K562 (cell line): ENCODE results near the gene KLHL12. TPM values are rescaled to one million over a fixed set of nuclear protein-coding genes. Genes with fewer than 3 reads are reported as not detected.

Source experiments
- BRCA1 ChIP-seq, 2 experiments: fragments of 450-650 bp in 1 of 2; sonication (generic) in 1 of 2; formaldehyde crosslinking in 1 of 2; IDR thresholded peaks; 2 replicates each; pipeline versions ENCODE4 v1.5.0 to v1.6.1; 2017 to 2020; ENCODE audit warnings: mild to moderate bottlenecking in 1 of 2, missing genetic modification reagents in 1 of 2
- CCAR2 ChIP-seq: fragments of 200-400 bp; formaldehyde crosslinking; IDR thresholded peaks from 2 replicates; pipeline ENCODE4 v1.6.1; 2017; ENCODE audit warnings: mild to moderate bottlenecking, low read depth, low read length
- ELF4 ChIP-seq: fragments of 450-650 bp; formaldehyde crosslinking; IDR thresholded peaks from 2 replicates; pipeline ENCODE4 v1.4.0; 2022; ENCODE audit warnings: missing genetic modification characterization
- FOXA1 ChIP-seq: fragments of 450-650 bp; IDR thresholded peaks from 2 replicates; pipeline ENCODE4 v1.6.1; 2016; ENCODE audit warnings: mild to moderate bottlenecking, borderline replicate concordance
- FOXK1 ChIP-seq: sonication (generic); formaldehyde crosslinking; IDR thresholded peaks from 2 replicates; pipeline ENCODE4 v1.8.0; 2022; ENCODE audit warnings: missing genetic modification reagents, mild to moderate bottlenecking, borderline replicate concordance
- HDGF ChIP-seq: fragments of 450-650 bp; IDR thresholded peaks from 2 replicates; pipeline ENCODE4 v1.6.1; 2016
- MTA3 ChIP-seq: fragments of 450-650 bp; formaldehyde crosslinking; IDR thresholded peaks from 2 replicates; pipeline ENCODE4 v1.6.1; 2017; ENCODE audit warnings: mild to moderate bottlenecking, borderline replicate concordance
- MXD1 ChIP-seq: fragments of 250-450 bp; sonication (Bioruptor Pico); IDR thresholded peaks from 2 replicates; pipeline ENCODE4 v1.8.0; 2021; ENCODE audit warnings: borderline replicate concordance, mild to moderate bottlenecking, moderate library complexity; ENCODE audit not compliant: poor library complexity, severe bottlenecking
- NEUROD1 ChIP-seq: fragments of 150-350 bp; IDR thresholded peaks from 2 replicates; pipeline ENCODE4 v1.6.1; 2014; ENCODE audit warnings: borderline replicate concordance, low read length, low read depth; ENCODE audit not compliant: partially characterized antibody
- PCBP2 ChIP-seq: fragments of 200-400 bp; formaldehyde crosslinking; IDR thresholded peaks from 2 replicates; pipeline ENCODE4 v1.6.1; 2018; ENCODE audit warnings: low read length, low read depth, mild to moderate bottlenecking, moderate library complexity; ENCODE audit not compliant: poor library complexity, severe bottlenecking
- PHB ChIP-seq: fragments of 250-450 bp; sonication (Bioruptor Pico); IDR thresholded peaks from 2 replicates; pipeline ENCODE4 v1.5.0; 2021
- PREB ChIP-seq: sonication (generic); formaldehyde crosslinking; IDR thresholded peaks from 2 replicates; pipeline ENCODE4 v1.8.1; 2023; ENCODE audit warnings: mild to moderate bottlenecking, missing genetic modification reagents
- RHOXF2B ChIP-seq: fragments of 250-450 bp; sonication (Bioruptor Pico); conservative IDR thresholded peaks from 2 replicates; pipeline ENCODE4 v1.5.1; 2021
- SAFB ChIP-seq: fragments of 200-400 bp; formaldehyde crosslinking; IDR thresholded peaks from 2 replicates; pipeline ENCODE4 v1.6.1; 2017; ENCODE audit warnings: low read depth, low read length, borderline replicate concordance
- SMC3 ChIP-seq: conservative IDR thresholded peaks from 2 replicates; pipeline ENCODE4 v1.6.1; 2011; ENCODE audit warnings: low read depth, low read length, improper control_type of control experiment; ENCODE audit not compliant: insufficient read depth
- SNIP1 ChIP-seq: fragments of 450-650 bp; IDR thresholded peaks from 2 replicates; pipeline ENCODE4 v1.7.1; 2017; ENCODE audit warnings: low read depth, mild to moderate bottlenecking
- TCF7L2 ChIP-seq: fragments of 150-350 bp; IDR thresholded peaks from 2 replicates; pipeline ENCODE4 v1.6.1; 2016; ENCODE audit warnings: low read depth, mild to moderate bottlenecking, low read length, moderate library complexity
- TSHZ1 ChIP-seq: fragments of 250-450 bp; sonication (Bioruptor Pico); IDR thresholded peaks from 2 replicates; pipeline ENCODE4 v1.4.0; 2020; ENCODE audit warnings: mild to moderate bottlenecking, moderate library complexity
- VEZF1 ChIP-seq: fragments of 200-800 bp; sonication (Bioruptor generic); IDR thresholded peaks from 2 replicates; pipeline ENCODE4 v1.6.1; 2017; ENCODE audit warnings: missing genetic modification characterization, missing compliant biosample characterization
- ZNF174 ChIP-seq: fragments of 250-450 bp; sonication (Bioruptor Pico); IDR thresholded peaks from 2 replicates; pipeline ENCODE4 v1.4.0; 2020; ENCODE audit warnings: mild to moderate bottlenecking
- ZNF253 ChIP-seq: fragments of 250-450 bp; sonication (Bioruptor Pico); conservative IDR thresholded peaks from 2 replicates; pipeline ENCODE4 v1.6.1; 2021; ENCODE audit warnings: mild to moderate bottlenecking
- ZNF3 ChIP-seq: fragments of 250-450 bp; sonication (Bioruptor Pico); IDR thresholded peaks from 2 replicates; pipeline ENCODE4 v1.5.0; 2021; ENCODE audit warnings: mild to moderate bottlenecking, moderate library complexity
- ZSCAN32 ChIP-seq: fragments of 450-650 bp; formaldehyde crosslinking; IDR thresholded peaks from 2 replicates; pipeline ENCODE4 v1.4.0; 2020; ENCODE audit warnings: mild to moderate bottlenecking, moderate library complexity
- polyA plus RNA-seq, 8 experiments: library from polyadenylated mRNA; depleted of rRNA in 4 of 8; stranded (reverse) in 5 of 8; unstranded in 3 of 8; fragments of >200 nt; fragmentation: Nextera tagmentation in 2 of 8; fragmentation: Illumina TruSeq in 1 of 8; extraction: Ambion mirVana in 2 of 8; extraction: Trizol in 1 of 8; gene quantifications; 2 replicates each; pipeline versions ENCODE4 v1.2.1 to v1.2.3, GENCODE V29; 2011 to 2014; ENCODE audit warnings: inconsistent platforms in 1 of 8, missing spikeins in 1 of 8
- total RNA-seq, 7 experiments: library from RNA; depleted of rRNA in 6 of 7; stranded (reverse); fragments of >200 nt in 6 of 7; fragmentation: Illumina TruSeq in 2 of 7; extraction: Trizol in 2 of 7; gene quantifications; 2 replicates each; pipeline versions ENCODE4 v1.2.1 to v1.2.3, GENCODE V29; 2011 to 2021; ENCODE audit warnings: low replicate concordance in 1 of 7

The KLHL12 gene
- total and polyA plus RNA-seq, 9 of the 15 experiments (the other 6 are each of a cell fraction or from before 2014, with no cell fraction given) = 23.1 to 85.1 (median 35.0) TPM

- TF ChIP-seq VEZF1 (no peak), HDGF (no peak), NEUROD1 (no peak), TSHZ1 (CRISPR knock-in tag) (no peak), FOXA1 (no peak), PCBP2 (no peak), BRCA1 (IDR thresholded peaks at IDR 0.05) (no peak), BRCA1 (CRISPR knock-in tag; IDR thresholded peaks at IDR 0.05) (no peak), ZNF253 (CRISPR knock-in tag) (no peak), ZNF174 (CRISPR knock-in tag) (no peak), PHB (no peak), TCF7L2 (no peak), RHOXF2B (CRISPR knock-in tag) (no peak), ZNF3 (CRISPR knock-in tag) (no peak), SAFB (no peak), SMC3 (peak; percentile 77), SNIP1 (no peak), CCAR2 (no peak), ELF4 (CRISPR knock-in tag) (no peak), PREB (CRISPR knock-in tag) (no peak), FOXK1 (CRISPR knock-in tag) (peak; percentile 78; the same call in 1 of the 2 replicates), ZSCAN32 (CRISPR knock-in tag) (no peak), MXD1 (CRISPR knock-in tag) (no peak), MTA3 (0 out of 2 replicates have a peak, but pooled peaks have one; percentile 22)
Measured at GRCh38 chr1:202852163-202852904, 74.7 kb downstream of the KLHL12 start (continued).
